Germinal center (tissue), 1 donor: Measurements from ENCODE around the gene MLX.
"Not testable (repeated sequence)": the region's sequence is repeated elsewhere in the genome, so short reads cannot be mapped to it uniquely, and the experiment has no call there.

Experiments
- DNase-seq: peaks from one replicate; pipeline ENCODE4 v3.0.0; 2012; ENCODE audit warnings: mixed read lengths, low spot score

MLX gene

DNA sequence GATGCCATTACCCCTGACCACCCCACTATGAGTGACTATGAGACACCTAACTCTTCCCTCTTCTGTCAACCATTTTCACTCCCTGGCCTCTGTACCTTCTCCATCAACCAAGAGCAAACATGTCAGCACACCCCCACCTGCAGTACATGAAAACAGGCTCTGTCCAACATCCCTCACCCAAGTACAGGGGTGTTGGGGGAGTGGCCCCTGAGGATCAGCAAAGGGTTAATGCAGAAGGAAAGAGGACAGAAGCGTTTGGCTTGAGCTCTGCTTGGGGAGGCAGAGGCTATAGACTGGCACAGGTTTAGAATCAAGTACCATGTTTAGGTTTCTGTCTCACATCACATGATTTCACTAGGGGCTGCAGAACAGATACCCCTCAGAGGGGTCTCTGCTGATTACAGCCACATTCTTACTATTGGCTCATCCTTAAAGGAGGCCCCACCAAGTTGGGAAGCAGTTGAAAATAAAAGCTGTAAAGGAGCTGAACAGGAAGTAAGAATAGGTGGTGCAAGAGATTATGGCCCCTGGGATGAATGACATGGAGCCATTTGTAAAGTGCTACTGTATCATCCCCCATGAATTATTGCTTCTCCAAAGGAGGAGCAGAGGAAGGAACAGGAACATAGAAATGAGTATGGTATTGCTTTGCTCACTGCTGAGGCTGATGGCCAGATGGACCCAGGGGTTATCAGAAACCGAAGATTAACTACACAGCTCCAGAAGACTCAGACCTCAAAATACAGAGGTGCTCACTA lies 13.1 kb downstream of the MLX start:
- DNase-seq = no peak

DNA sequence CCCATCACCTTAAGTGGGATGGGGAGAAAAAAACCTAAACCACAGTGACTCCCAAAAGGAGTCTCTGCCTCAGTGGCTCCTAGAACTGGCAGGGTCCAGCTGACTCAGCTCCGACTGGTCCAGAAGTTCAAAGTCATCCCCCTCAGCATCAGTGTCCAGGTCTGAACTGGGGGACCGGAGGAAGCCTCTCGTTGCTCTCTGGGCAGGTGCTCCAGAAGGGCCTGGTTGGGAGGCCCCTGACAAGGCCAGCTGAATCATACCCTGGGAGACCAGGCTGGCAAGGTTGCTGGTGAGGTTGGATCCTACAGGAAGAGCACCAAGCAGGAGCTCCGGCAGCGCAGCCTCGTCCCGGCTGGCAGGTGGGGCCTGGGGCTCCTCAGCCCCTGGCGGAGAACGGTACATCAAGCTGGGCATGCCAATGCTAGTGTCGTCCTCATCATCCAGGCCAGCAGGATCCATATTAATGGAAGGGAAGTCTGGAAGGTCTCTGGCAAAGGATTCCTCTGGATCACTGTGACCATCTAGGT lies 14.9 kb downstream of the MLX start:
- no peak for DNase-seq

DNA sequence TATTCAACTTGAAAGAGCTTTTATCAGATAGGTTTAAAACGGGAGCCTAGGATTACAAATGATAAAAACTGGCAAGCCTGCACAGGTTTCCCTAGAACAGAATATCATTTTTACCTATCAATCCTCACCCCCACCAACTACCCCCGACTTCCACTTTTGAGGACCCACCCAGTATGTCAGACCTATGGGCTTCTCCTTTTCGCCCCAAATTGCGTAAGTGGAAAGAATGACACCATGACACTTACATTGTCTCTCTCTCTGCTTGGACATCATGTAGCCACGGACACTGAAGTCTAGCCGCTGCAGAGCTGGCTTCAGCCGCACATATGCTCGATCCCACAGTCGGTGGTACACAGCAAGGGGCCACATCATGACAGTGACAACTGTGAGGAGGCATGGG lies 18.0 kb downstream of the MLX start:
- no peak for DNase-seq

- no peak for DNase-seq
These were observed 18.5 kb downstream of the MLX start for GRCh38 chr17:42585353-42585752.

GRCh38 chr17:42586514-42587230 lies 19.8 kb downstream of the MLX start:
- DNase-seq = peak; percentile 68

DNA sequence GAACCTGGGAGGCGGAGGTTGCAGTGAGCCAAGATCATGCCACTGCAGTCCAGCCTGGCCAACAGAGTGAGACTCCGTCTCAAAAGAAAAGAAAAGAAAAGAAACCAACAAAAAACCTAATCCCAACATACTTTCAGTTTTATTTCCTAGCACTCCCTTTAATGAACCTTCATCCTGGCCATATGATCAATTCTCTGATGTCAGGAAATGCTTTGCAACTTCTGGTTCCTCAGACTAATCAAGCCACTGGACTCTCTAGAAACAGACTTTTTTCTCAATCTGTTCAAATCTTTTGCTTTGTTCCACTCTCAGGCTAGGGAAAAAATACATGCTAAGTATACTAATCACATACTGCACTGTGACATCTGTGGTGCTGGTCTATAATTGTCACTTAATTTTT lies 24.0 kb downstream of the MLX start:
- no peak for DNase-seq

DNA sequence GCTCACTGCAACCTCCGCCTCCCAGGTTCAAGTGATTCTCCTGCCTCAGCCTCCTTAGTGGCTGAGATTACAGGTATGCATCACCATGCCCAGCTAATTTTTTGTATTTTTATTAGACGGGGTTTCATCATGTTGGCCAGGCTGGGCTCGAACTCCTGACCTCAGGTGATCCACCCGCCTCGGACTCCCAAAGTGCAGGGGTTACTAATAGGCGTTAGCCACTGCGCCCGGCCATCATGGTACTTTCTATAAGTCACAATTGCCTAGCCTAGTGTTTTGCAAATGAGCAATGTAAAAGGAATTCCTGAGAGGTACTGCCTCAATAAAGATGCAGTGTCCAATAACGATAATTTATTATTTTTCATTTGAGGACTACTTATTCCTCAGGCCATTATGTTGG lies 24.5 kb downstream of the MLX start:
- no peak for DNase-seq

GRCh38 chr17:42596386-42596785 lies 29.5 kb downstream of the MLX start:
- DNase-seq = no peak

- DNase-seq = no peak
These were observed 32.0 kb downstream of the MLX start for GRCh38 chr17:42598905-42599304.

- peak; percentile 40 for DNase-seq
These were observed 36.4 kb downstream of the MLX start for GRCh38 chr17:42603318-42603717.

GRCh38 chr17:42607769-42608168 lies 40.9 kb downstream of the MLX start:
- no peak for DNase-seq

GRCh38 chr17:42608305-42609181 lies 41.6 kb downstream of the MLX start:
- DNase-seq = peak; percentile 23

DNA sequence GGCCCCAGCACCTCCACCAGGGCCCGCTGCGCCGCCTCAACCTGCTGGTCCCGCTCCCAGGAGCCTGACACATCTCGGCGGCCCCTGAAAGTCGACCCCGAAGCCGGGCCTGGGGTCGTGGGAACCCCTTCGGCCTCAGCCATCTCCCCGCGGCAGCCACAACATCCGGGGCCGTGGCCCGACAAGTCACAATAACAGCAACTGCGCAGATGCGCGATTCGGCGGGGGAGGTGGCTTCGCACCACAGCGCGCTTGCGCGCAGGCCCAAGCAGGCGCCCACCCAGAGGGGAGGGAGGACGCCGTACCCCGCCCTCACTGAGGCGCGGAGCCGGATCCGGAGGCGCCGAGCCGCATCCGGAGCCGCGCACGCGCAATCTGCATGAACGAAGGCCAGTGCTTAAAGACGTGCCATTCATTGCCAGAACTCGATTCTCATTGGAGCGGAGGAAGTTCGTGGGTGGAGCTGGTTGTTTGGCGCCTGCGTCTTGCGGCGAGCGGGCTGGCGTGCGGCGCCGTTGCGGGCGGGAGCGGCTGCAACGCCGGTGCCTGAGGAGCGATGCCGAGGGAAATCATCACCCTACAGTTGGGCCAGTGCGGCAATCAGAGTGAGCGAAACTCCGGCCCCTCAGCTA lies 42.4 kb downstream of the MLX start, which contains the start of the genes RETREG3 and TUBG1:
Gene RETREG3, minus strand, starts transcription at position 193 of the 632 bp plus-strand sequence. Its CDS starts 50 bp downstream, at position 143.
Gene TUBG1, plus strand, starts transcription at position 502 of the 632 bp plus-strand sequence. Its CDS starts 55 bp downstream, at position 557.
- DNase-seq = peak; percentile 100

DNA sequence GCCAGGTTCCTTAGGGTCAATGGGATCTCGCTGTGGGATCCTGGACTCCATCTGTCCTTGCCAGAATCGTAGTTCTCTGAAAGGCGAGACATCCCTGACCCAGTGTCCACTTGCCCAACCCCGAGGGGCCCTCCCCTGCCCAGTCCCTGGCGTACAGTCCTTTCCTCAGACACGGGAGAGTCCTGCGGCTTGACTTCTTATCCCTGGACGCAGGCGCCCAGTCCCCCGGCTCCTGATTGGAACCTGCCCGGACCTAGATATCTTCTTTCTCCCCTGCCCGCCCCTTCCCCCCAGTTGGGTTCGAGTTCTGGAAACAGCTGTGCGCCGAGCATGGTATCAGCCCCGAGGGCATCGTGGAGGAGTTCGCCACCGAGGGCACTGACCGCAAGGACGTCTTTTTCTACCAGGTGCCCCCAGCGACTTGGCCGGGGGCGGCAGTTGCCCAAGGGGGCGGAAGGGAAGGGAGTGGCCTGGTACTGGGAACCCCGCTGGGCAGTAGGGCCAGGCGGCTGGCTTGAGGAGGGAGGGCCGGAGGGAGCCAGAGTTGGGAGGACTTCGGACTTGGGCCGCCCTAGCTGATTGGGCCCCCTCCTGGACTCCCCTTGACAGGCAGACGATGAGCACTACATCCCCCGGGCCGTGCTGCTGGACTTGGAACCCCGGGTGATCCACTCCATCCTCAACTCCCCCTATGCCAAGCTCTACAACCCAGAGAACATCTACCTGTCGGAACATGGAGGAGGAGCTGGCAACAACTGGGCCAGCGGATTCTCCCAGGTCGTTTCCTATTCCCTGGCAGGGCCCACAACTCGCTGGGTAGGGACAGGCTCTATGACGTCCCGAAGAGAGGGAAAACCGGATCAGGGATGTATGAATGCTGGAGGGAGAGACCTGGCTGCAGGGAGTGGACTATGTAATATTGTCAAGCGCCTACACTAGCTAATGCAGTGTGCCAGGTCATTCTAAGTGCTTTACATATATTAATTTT lies 43.2 kb downstream of the MLX start:
- not testable (repeated sequence) for DNase-seq

DNA sequence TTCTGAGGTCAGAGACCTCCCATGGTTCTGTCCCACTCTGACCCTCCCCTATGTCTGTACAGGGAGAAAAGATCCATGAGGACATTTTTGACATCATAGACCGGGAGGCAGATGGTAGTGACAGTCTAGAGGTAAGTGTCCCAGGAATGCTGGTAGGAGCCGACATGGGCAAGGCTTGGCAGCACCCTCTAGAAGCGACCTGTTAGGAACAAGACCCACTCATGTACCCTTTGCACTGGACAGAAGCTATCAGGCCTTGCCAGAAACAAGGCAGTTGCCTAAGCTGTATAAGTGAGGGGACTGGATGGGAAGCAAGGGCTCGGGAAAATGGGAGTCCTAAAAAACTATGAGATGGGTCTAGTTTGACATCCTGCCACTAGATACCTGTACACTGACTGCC lies 45.1 kb downstream of the MLX start:
- no peak for DNase-seq

DNA sequence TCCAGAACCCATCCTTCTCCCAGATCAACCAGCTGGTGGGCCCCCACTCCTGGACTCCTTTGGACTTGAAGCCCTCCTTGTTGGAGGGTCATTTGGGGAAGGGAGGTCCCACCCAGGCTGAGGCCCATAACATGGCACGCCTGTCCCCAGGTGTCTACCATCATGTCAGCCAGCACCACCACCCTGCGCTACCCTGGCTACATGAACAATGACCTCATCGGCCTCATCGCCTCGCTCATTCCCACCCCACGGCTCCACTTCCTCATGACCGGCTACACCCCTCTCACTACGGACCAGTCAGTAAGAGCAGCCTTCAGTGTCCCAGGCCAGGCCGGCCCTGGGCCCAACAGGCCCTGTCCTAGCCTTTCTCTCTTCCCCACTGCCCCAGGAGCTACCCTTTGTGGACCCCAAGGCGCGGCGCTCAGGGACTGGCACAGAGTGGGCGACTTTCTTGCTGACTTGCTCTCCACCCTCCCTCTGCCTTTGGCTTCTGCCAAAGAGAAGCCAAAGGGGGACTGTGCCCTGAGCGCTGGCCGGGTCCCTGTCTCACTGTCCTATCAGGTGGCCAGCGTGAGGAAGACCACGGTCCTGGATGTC lies 46.9 kb downstream of the MLX start:
- no peak for DNase-seq

DNA sequence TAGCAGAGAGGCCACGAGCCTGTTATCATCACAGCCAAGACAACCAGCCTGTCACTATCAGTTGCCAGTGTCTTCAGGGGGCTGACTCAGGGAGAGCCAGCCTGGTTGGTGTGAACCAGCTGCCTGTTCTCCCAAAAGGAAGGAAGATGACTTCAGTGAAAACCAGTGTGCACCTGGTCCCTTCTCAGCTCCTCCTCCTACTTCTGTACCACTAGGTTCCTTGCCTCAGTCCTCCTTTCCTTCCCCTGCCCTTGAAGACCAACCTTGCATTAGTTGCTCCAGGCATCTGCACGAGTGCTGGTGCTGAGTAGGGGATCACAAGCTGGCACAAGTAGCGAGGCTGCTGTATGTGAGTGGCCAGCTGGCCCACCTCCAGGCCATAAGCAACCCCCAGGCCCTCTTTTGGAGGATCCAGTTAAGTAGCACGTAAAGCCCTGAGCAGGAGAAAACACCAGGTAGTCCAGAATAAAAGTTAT lies 51.1 kb downstream of the MLX start:
- DNase-seq = no peak

- peak; percentile 49 for DNase-seq
These were observed 51.7 kb downstream of the MLX start for GRCh38 chr17:42618442-42619150.

GRCh38 chr17:42621987-42622386 lies 55.1 kb downstream of the MLX start:
- not testable (repeated sequence) for DNase-seq
